Endothelial cell of umbilical vein (primary cell): Measurements from ENCODE around the gene ZNF22. TPM values are rescaled to one million over a fixed set of nuclear protein-coding genes. Genes with fewer than 3 reads are reported as not detected.

ENCODE experiments used
- BruUV-seq: library from RNA; stranded (reverse); fragments of 400-500 nt; replicated peaks from 2 replicates; lab custom pipeline; 2021; lab: Mats Ljungman, UMichigan
- CTCF ChIA-PET: fragments of 300-600, 350-600 bp; sonication (Branson Sonifier 250); formaldehyde crosslinking; loops from one replicate; lab custom pipeline; 2021; ENCODE audit warnings: antibody characterized with exemption, inconsistent platforms; lab: Charles Lee
- POLR2A ChIA-PET: fragments of 300-600, 350-600 bp; sonication (Branson Sonifier 250); formaldehyde crosslinking; loops from one replicate; lab custom pipeline; 2021; ENCODE audit warnings: antibody characterized with exemption, inconsistent platforms; lab: Charles Lee
- DNase-seq: peaks from one replicate; pipeline ENCODE4 v3.0.0-alpha.2; 2011; ENCODE audit warnings: low read depth, low spot score
- FAIRE-seq: peaks from 2 replicates; lab custom pipeline; 2011; peaks lifted over from hg19 to GRCh38; lab: Jason Lieb, UNC
- H2AFZ ChIP-seq: 2 replicates; pipeline ENCODE4 v1.6.0; 2012; ENCODE audit warnings: low read depth, low read length, control low read depth, inconsistent platforms
- H3K27ac ChIP-seq: 2 replicates; pipeline ENCODE4 v1.5.1; 2011; ENCODE audit warnings: low read depth, mild to moderate bottlenecking, control low read depth, low read length, moderate library complexity; ENCODE audit not compliant: insufficient read depth
- H3K27me3 ChIP-seq, 2 experiments: 2 replicates each; pipeline versions ENCODE4 v1.6.0 to v1.6.1; 2011; ENCODE audit warnings: low read length in 2 of 2, mixed read lengths in 1 of 2; ENCODE audit not compliant: control insufficient read depth in 2 of 2, insufficient read depth in 2 of 2
- H3K36me3 ChIP-seq, 2 experiments: 2 replicates in 1 of 2; 3 replicates in 1 of 2; pipeline ENCODE4 v1.5.1; 2011; ENCODE audit warnings: low read length in 2 of 2, mild to moderate bottlenecking in 1 of 2, moderate library complexity in 1 of 2; ENCODE audit not compliant: control insufficient read depth in 2 of 2, insufficient read depth in 2 of 2; ENCODE audit errors: extremely low read depth in 1 of 2
- H3K4me1 ChIP-seq: 3 replicates; pipeline ENCODE4 v1.5.1; 2011; ENCODE audit warnings: mild to moderate bottlenecking, low read length; ENCODE audit not compliant: control insufficient read depth, insufficient read depth; ENCODE audit errors: extremely low read depth
- H3K4me2 ChIP-seq: 2 replicates; pipeline ENCODE4 v1.6.1; 2011; ENCODE audit warnings: low read length, control low read depth, mixed read lengths; ENCODE audit not compliant: insufficient read depth
- H3K4me3 ChIP-seq, 3 experiments: fragments of 200-600 bp in 1 of 3; sonication (generic), shearing (Covaris generic) in 1 of 3; replicated peaks in 1 of 3; 2 replicates each; pipeline ENCODE4 v1.5.1; 2011 to 2016; ENCODE audit warnings: control low read depth in 3 of 3, low read length in 3 of 3, mild to moderate bottlenecking in 2 of 3, inconsistent platforms in 1 of 3, low read depth in 1 of 3, moderate library complexity in 1 of 3; ENCODE audit not compliant: insufficient read depth in 1 of 3
- H3K79me2 ChIP-seq: 2 replicates; pipeline ENCODE4 v1.6.0; 2012; ENCODE audit warnings: low read length, inconsistent platforms; ENCODE audit not compliant: control insufficient read depth, insufficient read depth
- H3K9ac ChIP-seq: replicated peaks from 2 replicates; pipeline ENCODE3; 2011; ENCODE audit warnings: low read length, control low read depth; ENCODE audit not compliant: insufficient read depth; ENCODE audit errors: extremely low read depth
- H3K9me1 ChIP-seq: replicated peaks from 3 replicates; pipeline ENCODE4 v1.6.0; 2011; ENCODE audit warnings: mild to moderate bottlenecking, low read length; ENCODE audit not compliant: control insufficient read depth, insufficient read depth; ENCODE audit errors: extremely low read depth
- H3K9me3 ChIP-seq: replicated peaks from 2 replicates; pipeline ENCODE4 v1.5.1; 2012; ENCODE audit warnings: low read length, inconsistent platforms; ENCODE audit not compliant: control insufficient read depth, insufficient read depth
- H4K20me1 ChIP-seq: replicated peaks from 2 replicates; pipeline ENCODE3; 2011; ENCODE audit warnings: mild to moderate bottlenecking, low read length; ENCODE audit not compliant: control insufficient read depth, insufficient read depth; ENCODE audit errors: extremely low read depth
- CTCF ChIP-seq, 2 donors: IDR thresholded peaks; 1 replicate in 1 of 2; 2 replicates in 1 of 2; pipeline ENCODE4 v1.5.1; 2011; ENCODE audit warnings: low read length in 2 of 2, mild to moderate bottlenecking in 2 of 2, moderate library complexity in 2 of 2, control low read depth in 1 of 2, inconsistent platforms in 1 of 2, low read depth in 1 of 2; ENCODE audit not compliant: insufficient read depth in 1 of 2; ENCODE audit errors: extremely low read depth in 1 of 2
- EZH2 ChIP-seq: IDR thresholded peaks from 2 replicates; pipeline ENCODE4 v1.6.1; 2012; ENCODE audit warnings: borderline replicate concordance, low read depth, mild to moderate bottlenecking, moderate library complexity, low read length, inconsistent platforms; ENCODE audit not compliant: severe bottlenecking
- FOS ChIP-seq: IDR thresholded peaks from 2 replicates; pipeline ENCODE4 v1.6.1; 2011; ENCODE audit warnings: mild to moderate bottlenecking, low read length, moderate library complexity, borderline replicate concordance; ENCODE audit not compliant: insufficient read depth
- GATA2 ChIP-seq: IDR thresholded peaks from 2 replicates; pipeline ENCODE4 v1.7.0; 2011; ENCODE audit warnings: low read depth, mild to moderate bottlenecking, moderate library complexity, mixed read lengths, low read length; ENCODE audit not compliant: insufficient read length, insufficient read depth
- JUN ChIP-seq: IDR thresholded peaks from 2 replicates; pipeline ENCODE4 v1.6.1; 2011; ENCODE audit warnings: borderline replicate concordance, low read depth; ENCODE audit not compliant: insufficient read length, insufficient read depth
- MAX ChIP-seq: IDR thresholded peaks from 2 replicates; pipeline ENCODE4 v1.6.1; 2011; ENCODE audit not compliant: insufficient read depth, insufficient read length
- MYC ChIP-seq: IDR thresholded peaks from one replicate; pipeline ENCODE4 v1.6.1; 2011; ENCODE audit warnings: mild to moderate bottlenecking, low read depth, low read length
- POLR2A ChIP-seq: IDR thresholded peaks from 2 replicates; pipeline ENCODE4 v1.6.1; 2012; ENCODE audit warnings: low read depth, mild to moderate bottlenecking, control low read depth, low read length
- POLR2AphosphoS5 ChIP-seq: IDR thresholded peaks from 2 replicates; pipeline ENCODE4 v1.6.1; 2012; ENCODE audit warnings: low read depth, mild to moderate bottlenecking, control low read depth, low read length, moderate library complexity; ENCODE audit not compliant: insufficient read depth
- dilution Hi-C: fragments of 300-500 bp; cut with MboI; formaldehyde crosslinking; loops from one replicate; pipeline ENCODE4 v1.15.0; 2019; ENCODE audit warnings: low sequenced_read_pairs; ENCODE audit not compliant: extremely low pct_ligation_motif_present
- intact Hi-C: fragments of 100-400 bp; cut with micrococcal nuclease; formaldehyde crosslinking; loops from one replicate; pipeline ENCODE4 v1.10.0; 2022
- polyA plus RNA-seq, 4 experiments: library from polyadenylated mRNA; depleted of rRNA in 3 of 4; stranded (reverse) in 3 of 4; unstranded in 1 of 4; fragments of >200 nt; gene quantifications; 2 replicates each; pipeline versions ENCODE4 v1.2.1 to v1.2.3, GENCODE V29; 2011 to 2012; ENCODE audit warnings: missing spikeins in 1 of 4
- total RNA-seq: library from RNA; stranded (reverse); gene quantifications from 2 replicates; pipeline ENCODE4 v1.2.3, GENCODE V29; 2021

Gene ZNF22
- total and polyA plus RNA-seq, 2 donors (not counting 3 experiments of a cell fraction or from before 2014, with no cell fraction given), result 21.0 to 48.7 TPM

GRCh38 chr10:44974628-44975430 lies 25.9 kb upstream of the ZNF22 start:
- TF ChIP-seq POLR2A (peak; percentile 60), JUN (no peak), EZH2 (no peak), MYC (no peak), GATA2 (no peak), MAX (no peak), FOS (no peak), POLR2AphosphoS5 (peak; percentile 62), CTCF (IDR thresholded peaks at IDR 0.05; ENCODE audit: extremely low read depth in 1 of 2, insufficient read depth in 1 of 2, low read depth in 1 of 2, low read length in 2 of 2) (peak; percentile 81 to 95)
- Histone ChIP-seq H3K9ac (peak overlapping the region; percentile 68), H3K27me3 (no peaks in the 10 kb centered on the region), H3K36me3 (peaks cover 0 to 11% of the 10 kb centered on the region in 2 experiments), H3K9me3 (no peaks in the 10 kb centered on the region), H3K4me2 (peak overlapping the region; percentile 66), H3K79me2 (no peaks in the 10 kb centered on the region), H3K27ac (peak overlapping the region; percentile 60), H3K4me1 (peaks cover 20% of the 10 kb centered on the region), H3K4me3 (peak overlapping the region in 2 of 3 experiments; percentile 22 to 48), H4K20me1 (no peaks in the 10 kb centered on the region), H3K9me1 (no peaks in the 10 kb centered on the region), H2AFZ (peak overlapping the region; percentile 95)
- intact Hi-C loops (loop anchor here (1.0 to 10.0 kb wide), 5 partner anchors 16 to 1300 kb away; partner anchors contain the start of gene RASSF4), dilution Hi-C loops (no loop called here)
- peak; percentile 90 for DNase-seq
- FAIRE-seq, result peak; percentile 85
- ChIA-PET CTCF (interaction anchor here (1.0 to 2.3 kb wide), 8 partner anchors 8 to 42 kb away, joined by 3 to 30 read pairs (median 8); no protein-coding TSS in a partner anchor), POLR2A (interaction anchor here (1.2 to 1.7 kb wide), 4 partner anchors 20 to 29 kb away, joined by 4 to 12 read pairs (median 8); no protein-coding TSS in a partner anchor)
- no TSS peak for BruUV-seq
